HCT116 (cell line): ENCODE results near the gene FASN. TPM values are rescaled to one million over a fixed set of nuclear protein-coding genes. Genes with fewer than 3 reads are reported as not detected.

Source experiments
- ATAC-seq: fragments of 200-7000 bp; cut with Tn5 transposase; 2 replicates; pipeline ENCODE4 v1.9.1; 2020; ENCODE audit warnings: mild to moderate bottlenecking, moderate library complexity
- BruUV-seq: library from RNA; stranded (reverse); fragments of 400-500 nt; replicated peaks from 2 replicates; lab custom pipeline; 2021; lab: Mats Ljungman, UMichigan
- CTCF ChIA-PET: fragments of 300-600 bp; sonication (Branson Sonifier 250); formaldehyde crosslinking; loops from one replicate; lab custom pipeline; 2021; ENCODE audit warnings: antibody characterized with exemption; lab: Charles Lee
- POLR2A ChIA-PET: fragments of 300-600, 350-600 bp; sonication (Branson Sonifier 250); formaldehyde crosslinking; loops from one replicate; lab custom pipeline; 2021; ENCODE audit warnings: antibody characterized with exemption; lab: Charles Lee
- RAD21 ChIA-PET, 2 experiments: fragments of 300-600 bp; sonication (Branson Sonifier 250); formaldehyde crosslinking; loops; one replicate each; lab custom pipeline; 2023; ENCODE audit warnings: low total read pairs in 2 of 2; ENCODE audit not compliant: uncharacterized antibody in 2 of 2, unreplicated experiment in 2 of 2, low non-redundant PET in 1 of 2; lab: Charles Lee
- DNase-seq: peaks from one replicate; pipeline ENCODE4 v3.0.0-alpha.2; 2010; ENCODE audit warnings: low read depth, low spot score
- H2AFZ ChIP-seq: fragments of 200-600 bp; shearing (Covaris generic), sonication (generic); 2 replicates; pipeline ENCODE4 v1.6.1; 2017; ENCODE audit warnings: low read depth, mixed run types, mixed read lengths, antibody characterized with exemption, low read length; ENCODE audit not compliant: poor library complexity, severe bottlenecking
- H3K27ac ChIP-seq: 2 replicates; pipeline ENCODE4 v1.5.1; 2012; ENCODE audit warnings: low read depth, low read length
- H3K27me3 ChIP-seq: fragments of 200-600 bp; sonication (generic); 2 replicates; pipeline ENCODE4 v1.6.1; 2016; ENCODE audit warnings: mixed run types, low read length, mixed read lengths; ENCODE audit not compliant: insufficient read depth
- H3K36me3 ChIP-seq, 2 experiments: fragments of 200-500 bp in 1 of 2; fragments of 200-600 bp in 1 of 2; sonication (Bioruptor generic) in 1 of 2; sonication (generic) in 1 of 2; 2 replicates each; pipeline versions ENCODE4 v1.5.1 to v1.6.1; 2014 to 2016; ENCODE audit warnings: low read length in 2 of 2, inconsistent platforms in 1 of 2, mixed read lengths in 1 of 2, mixed run types in 1 of 2; ENCODE audit not compliant: insufficient read depth in 2 of 2, control insufficient read depth in 1 of 2
- H3K4me1 ChIP-seq, 2 experiments: fragments of 200-600 bp in 1 of 2; sonication (generic) in 1 of 2; 2 replicates each; pipeline versions ENCODE4 v1.5.1 to v1.6.1; 2012 to 2017; ENCODE audit warnings: low read length in 2 of 2, inconsistent platforms in 1 of 2, mild to moderate bottlenecking in 1 of 2, mixed read lengths in 1 of 2, mixed run types in 1 of 2, moderate library complexity in 1 of 2; ENCODE audit not compliant: insufficient read depth in 2 of 2, control insufficient read depth in 1 of 2
- H3K4me2 ChIP-seq: fragments of 200-600 bp; sonication (generic); 2 replicates; pipeline ENCODE4 v1.6.1; 2017; ENCODE audit warnings: mixed run types, low read length, mixed read lengths
- H3K4me3 ChIP-seq, 2 experiments: fragments of 200-600 bp in 1 of 2; sonication (generic) in 1 of 2; replicated peaks in 1 of 2; 2 replicates each; pipeline ENCODE4 v1.5.1; 2011 to 2016; ENCODE audit warnings: low read length in 2 of 2, control low read depth in 1 of 2, low read depth in 1 of 2, mild to moderate bottlenecking in 1 of 2, mixed read lengths in 1 of 2, mixed run types in 1 of 2
- H3K79me2 ChIP-seq: fragments of 200-600 bp; sonication (generic); 2 replicates; pipeline ENCODE4 v1.6.1; 2017; ENCODE audit warnings: mild to moderate bottlenecking, mixed run types, low read length, moderate library complexity, mixed read lengths; ENCODE audit not compliant: insufficient read depth
- H3K9ac ChIP-seq: fragments of 200-600 bp; sonication (generic); 2 replicates; pipeline ENCODE4 v1.6.1; 2016; ENCODE audit warnings: low read length, mixed read lengths
- H3K9me2 ChIP-seq: fragments of 200-600 bp; sonication (generic), shearing (Covaris generic); 2 replicates; pipeline ENCODE4 v1.6.1; 2017; ENCODE audit warnings: mixed run types, mild to moderate bottlenecking, moderate library complexity; ENCODE audit not compliant: insufficient read depth
- H3K9me3 ChIP-seq, 2 experiments: fragments of 200-500 bp in 1 of 2; fragments of 200-600 bp in 1 of 2; sonication (Bioruptor generic) in 1 of 2; sonication (generic) in 1 of 2; 2 replicates each; pipeline ENCODE4 v1.6.1; 2014 to 2017; ENCODE audit warnings: low read length in 2 of 2, mixed read lengths in 2 of 2, inconsistent platforms in 1 of 2, low read depth in 1 of 2, mild to moderate bottlenecking in 1 of 2, mixed run types in 1 of 2, moderate library complexity in 1 of 2; ENCODE audit not compliant: control insufficient read depth in 1 of 2, insufficient read depth in 1 of 2
- H4K20me1 ChIP-seq: fragments of 200-600 bp; sonication (generic), shearing (Covaris generic); 2 replicates; pipeline ENCODE4 v1.6.1; 2017; ENCODE audit warnings: mixed run types, mild to moderate bottlenecking, moderate library complexity; ENCODE audit not compliant: insufficient read depth
- EZH2phosphoT487 ChIP-seq: fragments of 200-600 bp; IDR thresholded peaks from 2 replicates; pipeline ENCODE4 v1.6.1; 2018; ENCODE audit warnings: antibody characterized with exemption, borderline replicate concordance
- JUND ChIP-seq: IDR thresholded peaks from 2 replicates; pipeline ENCODE4 v1.6.1; 2012
- MAX ChIP-seq: IDR thresholded peaks from 2 replicates; pipeline ENCODE4 v1.6.1; 2012
- POLR2A ChIP-seq: IDR thresholded peaks from 2 replicates; pipeline ENCODE4 v1.7.0; 2011; ENCODE audit warnings: borderline replicate concordance; ENCODE audit not compliant: insufficient read depth, insufficient read length; ENCODE audit errors: extremely low read depth
- POLR2AphosphoS5 ChIP-seq: IDR thresholded peaks from 2 replicates; pipeline ENCODE4 v1.6.1; 2011; ENCODE audit warnings: mild to moderate bottlenecking, low read depth, low read length, moderate library complexity
- SRF ChIP-seq: IDR thresholded peaks from 2 replicates; pipeline ENCODE4 v1.6.1; 2012; ENCODE audit warnings: low read depth
- intact Hi-C: fragments of 100-400 bp; cut with micrococcal nuclease; formaldehyde crosslinking; loops from 2 replicates; pipeline ENCODE4 v1.10.0; 2022
- total RNA-seq: library from RNA; stranded (reverse); gene quantifications from one replicate; pipeline ENCODE4 v1.2.1, GENCODE V29; 2021; ENCODE audit not compliant: unreplicated experiment

The FASN gene
- total RNA-seq, 1 experiment from 2014 or later, result 754 TPM

GRCh38 chr17:82100502-82101298 lies 2.7 kb upstream of the FASN start:
- Histone ChIP-seq H3K36me3 (peaks cover 4 to 27% of the 10 kb centered on the region in 2 experiments; a peak in 2 of 4 replicates), H4K20me1 (no peaks in the 10 kb centered on the region; the same call in 1 of the 2 replicates), H2AFZ (no peak overlapping the region), H3K27me3 (no peaks in the 10 kb centered on the region), H3K79me2 (peaks cover 42% of the 10 kb centered on the region), H3K27ac (peak overlapping the region; percentile 99), H3K4me3 (no peak overlapping the region), H3K9me3 (no peaks in the 10 kb centered on the region), H3K4me2 (peak overlapping the region; percentile 80; the same call in 1 of the 2 replicates), H3K9ac (peak overlapping the region; percentile 98), H3K4me1 (peaks cover 37 to 66% of the 10 kb centered on the region in 2 experiments), H3K9me2 (no peaks in the 10 kb centered on the region)
- intact Hi-C loops, result no loop called here
- TF ChIP-seq JUND (no peak), POLR2AphosphoS5 (peak; percentile 44), POLR2A (peak; percentile 42), SRF (no peak), MAX (no peak), EZH2phosphoT487 (no peak)
- ATAC-seq, result no peak
- BruUV-seq, result no TSS peak
- no peak for DNase-seq
- ChIA-PET CTCF (no interaction called here), POLR2A (no interaction called here), RAD21 (no interaction called here)
